Astrocyte (in vitro differentiated cells and primary cell): ENCODE results near the gene ZKSCAN3.

Experiments used
- CTCF ChIP-seq: IDR thresholded peaks from 2 replicates; pipeline ENCODE4 v1.5.1; 2011; ENCODE audit warnings: low read depth, mild to moderate bottlenecking, inconsistent platforms, low read length, moderate library complexity; ENCODE audit not compliant: insufficient read depth
- EZH2 ChIP-seq: IDR thresholded peaks from 2 replicates; pipeline ENCODE4 v1.6.1; 2012; ENCODE audit warnings: mild to moderate bottlenecking, low read length, inconsistent platforms; ENCODE audit not compliant: insufficient read depth

DNA sequence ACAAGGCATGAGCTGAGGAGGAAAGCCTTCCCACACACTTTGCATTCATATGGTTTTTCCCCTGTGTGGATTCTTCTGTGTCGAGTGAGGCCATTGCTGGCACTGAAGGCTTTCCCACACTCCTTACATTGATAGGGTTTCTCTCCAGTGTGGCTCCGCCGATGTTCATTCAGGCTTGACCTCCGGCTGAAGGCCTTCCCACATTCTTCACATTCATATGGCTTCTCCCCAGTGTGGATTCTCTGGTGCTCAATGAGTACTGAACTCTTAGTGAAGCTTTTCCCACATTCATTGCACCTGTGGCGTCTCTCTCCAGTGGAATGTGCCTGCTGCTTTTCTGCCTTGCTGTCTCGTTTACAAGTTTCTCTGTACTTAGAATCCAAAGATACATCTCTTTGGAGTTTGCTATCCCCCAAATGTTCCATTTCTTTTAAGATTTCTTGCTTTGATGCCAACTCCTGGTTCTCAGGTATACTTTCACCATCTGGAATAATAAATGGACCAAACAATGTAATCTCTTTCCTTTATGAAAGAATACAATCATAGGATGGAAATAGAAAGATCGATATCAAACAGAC, 23.3 kb upstream of the ZKSCAN3 start:
- TF ChIP-seq CTCF (no peak), EZH2 (no peak)
